ENCODE measurements around the gene ZNF30. TPM values are rescaled to one million over a fixed set of nuclear protein-coding genes. Genes with fewer than 3 reads are reported as not detected.
"Not testable (repeated sequence)": the region's sequence is repeated elsewhere in the genome, so short reads cannot be mapped to it uniquely, and the experiment has no call there.

Gene ZNF30
- total RNA-seq, 2 experiments from 2014 or later = 5.7 to 6.2 TPM

DNA sequence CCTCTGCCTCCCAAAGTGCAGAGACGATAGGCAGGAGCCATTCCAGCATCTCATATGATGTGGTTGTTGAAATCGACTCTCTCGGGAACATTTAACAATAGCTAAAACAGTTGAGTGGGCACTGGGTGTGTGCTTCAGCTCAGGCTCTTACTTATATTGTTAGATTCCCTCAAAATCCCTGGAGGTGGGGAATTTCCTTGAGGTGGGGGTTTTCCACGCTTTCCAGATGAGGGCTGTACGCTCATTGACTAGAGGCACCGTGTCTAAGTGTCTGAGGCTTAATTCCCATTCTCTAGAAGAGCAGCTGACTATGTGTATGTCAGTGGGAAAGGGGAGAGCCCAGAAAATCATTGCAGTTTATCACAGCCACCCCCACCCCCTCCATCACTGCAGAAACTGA lies 62.6 kb downstream of the ZNF30 start:
- intact Hi-C loops (cut with DNase I, micrococcal nuclease) = loop anchor here (2.0 to 5.0 kb wide), 2 partner anchors 16 to 557 kb away; no protein-coding TSS in a partner anchor
- peak; percentile 3 for ATAC-seq
- DNase-seq = no peak
- ChIA-PET CTCF (interaction anchor here (0.6 to 1.9 kb wide), 4 partner anchors 12 to 24 kb away, joined by 3 to 7 read pairs (median 5); no protein-coding TSS in a partner anchor), POLR2A (interaction anchor here (0.9 to 2.1 kb wide), 5 partner anchors 10 to 723 kb away, joined by 3 to 15 read pairs (median 5); no protein-coding TSS in a partner anchor)
- H3K27ac Mint-ChIP-seq = peak overlapping the region; percentile 85
- peaks cover 66% of the 10 kb centered on the region for H3K4me1 Mint-ChIP-seq
- H3K36me3 Mint-ChIP-seq (ENCODE audit: low read depth) = peaks cover 3% of the 10 kb centered on the region
- H3K9me3 Mint-ChIP-seq (ENCODE audit: low read depth) = peaks cover 3% of the 10 kb centered on the region
- no peaks in the 10 kb centered on the region for H3K27me3 Mint-ChIP-seq
- no peak overlapping the region for H3K4me3 Mint-ChIP-seq

DNA sequence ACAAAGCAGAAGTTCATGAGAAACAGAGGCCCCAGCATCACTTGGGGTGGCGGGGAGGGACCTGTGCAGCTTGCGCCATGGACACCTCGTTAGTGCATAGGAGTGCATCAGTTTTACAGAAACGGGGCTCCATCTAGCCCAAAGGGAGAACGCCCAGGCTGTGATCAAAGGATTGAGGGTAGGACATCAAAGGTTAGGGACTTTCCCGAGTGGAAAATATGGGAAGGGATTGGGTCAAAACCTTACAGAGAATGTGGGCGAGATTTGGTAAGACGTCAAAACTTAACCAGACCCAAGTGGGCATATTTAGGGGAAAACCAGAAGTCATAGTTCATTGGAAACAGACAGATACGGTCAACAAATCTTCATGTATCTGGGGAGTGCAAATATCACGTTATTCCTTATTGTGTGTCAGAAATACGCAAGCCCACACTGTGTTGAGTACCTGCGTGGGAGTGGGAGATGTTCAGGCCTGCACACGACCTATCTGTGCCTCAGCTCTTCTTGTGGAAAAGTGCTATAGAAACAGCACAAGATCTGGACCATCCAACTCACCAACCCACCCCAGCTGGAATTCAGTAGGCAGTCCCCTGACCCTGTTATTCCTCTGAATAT lies 64.0 kb downstream of the ZNF30 start:
- Mint-ChIP-seq H3K4me1 (peaks cover 60% of the 10 kb centered on the region), H3K4me3 (peak overlapping the region; percentile 29), H3K36me3 (ENCODE audit: low read depth) (no peaks in the 10 kb centered on the region), H3K27me3 (no peaks in the 10 kb centered on the region), H3K27ac (peak overlapping the region; percentile 93), H3K9me3 (ENCODE audit: low read depth) (peaks cover 3% of the 10 kb centered on the region)
- POLR2A ChIA-PET = interaction anchor here (2.1 kb wide), 1 partner anchor 8 kb away, joined by 15 read pairs; no protein-coding TSS in a partner anchor
- ATAC-seq (peak; percentile 88), DNase-seq (peak; percentile 80)
- CTCF ChIA-PET = no interaction called here
- intact Hi-C loops (cut with DNase I, micrococcal nuclease) = loop anchor here (1.0 to 5.0 kb wide), 2 partner anchors 11 to 222 kb away; no protein-coding TSS in a partner anchor

DNA sequence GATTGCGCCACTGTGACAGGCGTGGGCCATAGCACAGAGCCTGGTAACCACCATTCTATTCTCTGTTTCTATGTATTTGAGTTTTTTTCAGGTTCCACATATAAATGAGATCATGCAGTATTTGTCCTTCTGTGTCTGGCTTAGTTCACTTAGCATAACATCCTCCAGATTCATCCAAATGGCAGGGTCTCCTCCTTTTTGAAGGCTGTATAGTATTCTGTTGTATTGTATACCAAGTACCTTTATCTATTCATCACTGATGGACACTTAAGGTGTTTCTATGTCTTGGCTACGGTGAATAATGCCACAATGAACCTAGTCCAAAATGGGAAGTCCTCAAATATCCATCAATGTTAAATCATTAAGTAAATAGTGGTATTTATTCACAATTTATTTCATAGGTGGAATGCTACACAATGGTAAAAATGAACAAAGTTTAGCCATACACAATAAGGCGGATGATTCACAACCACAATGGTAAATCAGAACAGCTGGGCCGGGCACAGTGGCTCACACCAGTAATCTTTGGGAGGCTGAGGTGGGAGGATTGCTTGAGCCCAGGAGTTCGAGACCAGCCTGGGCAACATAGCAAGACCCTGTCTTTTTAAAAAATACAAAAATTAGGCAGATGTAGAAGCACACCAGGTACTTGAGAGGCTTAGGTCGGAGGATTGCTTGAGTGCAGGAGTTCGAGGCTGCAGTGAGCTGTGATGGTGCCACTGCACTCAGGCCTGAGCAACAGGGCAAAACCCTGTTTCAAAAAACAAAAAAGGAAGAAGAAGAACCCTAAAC lies 65.0 kb downstream of the ZNF30 start:
- peaks cover 67% of the 10 kb centered on the region for H3K4me1 Mint-ChIP-seq
- intact Hi-C loops (cut with DNase I, micrococcal nuclease) = loop anchor here in 1 of 2 experiments (5.0 kb wide), 1 partner anchor 221 kb away; no protein-coding TSS in a partner anchor
- H3K4me3 Mint-ChIP-seq = peak overlapping the region; percentile 15
- ChIA-PET CTCF (interaction anchor here (0.6 to 0.8 kb wide), 2 partner anchors 7 to 18 kb away, joined by 3 read pairs; no protein-coding TSS in a partner anchor), POLR2A (no interaction called here)
- peak overlapping the region; percentile 93 for H3K27ac Mint-ChIP-seq
- H3K27me3 Mint-ChIP-seq = no peaks in the 10 kb centered on the region
- no peak for ATAC-seq
- no peak for DNase-seq
- H3K36me3 Mint-ChIP-seq (ENCODE audit: low read depth) = no peaks in the 10 kb centered on the region
- H3K9me3 Mint-ChIP-seq (ENCODE audit: low read depth) = peaks cover 3% of the 10 kb centered on the region

DNA sequence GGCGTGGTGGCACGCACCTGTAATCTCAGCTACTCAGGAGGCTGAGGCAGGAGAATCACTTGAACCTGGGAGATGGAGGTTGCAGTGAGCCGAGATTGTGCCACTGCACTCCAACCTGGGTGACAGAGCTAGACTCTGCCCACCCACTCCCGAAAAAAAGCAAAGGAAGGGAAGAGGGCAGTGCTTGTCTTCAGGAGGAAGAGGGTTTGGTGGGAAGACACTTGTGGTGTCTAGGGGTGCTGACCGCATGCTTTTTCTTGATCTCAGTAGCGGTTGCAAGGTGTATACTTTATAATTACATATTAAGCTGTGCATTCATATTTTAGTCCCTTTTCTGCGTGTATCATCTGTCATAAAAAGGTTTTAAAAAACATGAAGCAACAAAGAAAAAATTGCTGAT lies 65.9 kb downstream of the ZNF30 start:
- H3K27me3 Mint-ChIP-seq; POLR2A ChIA-PET; H3K9me3 Mint-ChIP-seq (ENCODE audit: low read depth); H3K4me3 Mint-ChIP-seq; DNase-seq; H3K36me3 Mint-ChIP-seq (ENCODE audit: low read depth); ATAC-seq: not testable (repeated sequence)
- Mint-ChIP-seq H3K4me1 (peaks cover 72% of the 10 kb centered on the region), H3K27ac (peak overlapping the region; percentile 93)
- intact Hi-C loops (cut with DNase I, micrococcal nuclease) = loop anchor here in 1 of 2 experiments (5.0 kb wide), 1 partner anchor 220 kb away; no protein-coding TSS in a partner anchor
- CTCF ChIA-PET = interaction anchor here (0.7 to 0.8 kb wide), 2 partner anchors 14 to 19 kb away, joined by 3 read pairs; no protein-coding TSS in a partner anchor

DNA sequence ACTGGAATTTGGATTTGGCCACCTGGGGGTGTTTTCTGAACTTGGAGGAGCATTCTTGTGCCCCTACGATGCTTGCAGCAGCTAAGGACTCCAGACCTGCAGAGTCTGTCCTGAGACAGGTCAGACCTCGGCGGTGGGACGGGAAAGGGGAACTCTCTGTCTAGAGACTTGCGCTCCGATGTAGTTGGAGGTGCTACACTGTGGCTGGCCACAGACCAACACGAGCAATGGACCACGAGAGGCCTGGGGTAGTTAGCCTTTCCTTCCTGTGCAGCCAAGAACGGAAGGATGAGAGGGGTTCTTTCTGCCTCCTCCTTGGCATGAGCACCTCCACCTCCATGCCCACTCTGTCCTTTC lies 67.6 kb downstream of the ZNF30 start:
- Mint-ChIP-seq H3K27ac (no peak overlapping the region), H3K36me3 (ENCODE audit: low read depth) (no peaks in the 10 kb centered on the region), H3K27me3 (no peaks in the 10 kb centered on the region), H3K9me3 (ENCODE audit: low read depth) (peaks cover 3% of the 10 kb centered on the region), H3K4me3 (no peak overlapping the region), H3K4me1 (peaks cover 70% of the 10 kb centered on the region)
- ATAC-seq (no peak), DNase-seq (no peak)
- POLR2A ChIA-PET = no interaction called here
- CTCF ChIA-PET = interaction anchor here (1.2 kb wide), 1 partner anchor 21 kb away, joined by 3 read pairs; no protein-coding TSS in a partner anchor
- intact Hi-C loops (cut with DNase I, micrococcal nuclease) = loop anchor here in 1 of 2 experiments (5.0 kb wide), 1 partner anchor 218 kb away; no protein-coding TSS in a partner anchor

Other genes with a start within 250 kb of the ZNF30 start
- gene SCGB2B2, start 249.7 kb upstream of the ZNF30 start, total RNA-seq = under 1 TPM; 0.37 to 0.41 TPM
- gene ZNF302, start 249.2 kb upstream of the ZNF30 start, total RNA-seq = 10 to 100 TPM; 17.1 to 17.6 TPM
- 1 to 10 TPM; 4.5 TPM for gene ZNF181, start 192.7 kb upstream of the ZNF30 start, total RNA-seq
- gene ZNF599, start 153.7 kb upstream of the ZNF30 start, total RNA-seq = 1 to 10 TPM; 3.5 to 3.7 TPM
- 1 to 10 TPM; 5.6 to 5.7 TPM for gene ZNF792, start 37.3 kb downstream of the ZNF30 start, total RNA-seq
- gene GRAMD1A, start 73.4 kb downstream of the ZNF30 start, total RNA-seq = 100 to 1,000 TPM; 185 to 227 TPM
- 1 to 10 TPM; 1.3 to 1.6 TPM for gene SCN1B, start 103.6 kb downstream of the ZNF30 start, total RNA-seq
- gene HPN, start 114.8 kb downstream of the ZNF30 start, total RNA-seq = under 1 TPM in 1 of 2 experiments, not detected in 1; 0.09 TPM
- gene FXYD3, start 188.9 kb downstream of the ZNF30 start, total RNA-seq = not detected
- under 1 TPM; 0.66 to 0.67 TPM for gene LGI4, start 208.2 kb downstream of the ZNF30 start, total RNA-seq
- 1 to 10 TPM; 1.9 to 2.4 TPM for gene FXYD1, start 211.9 kb downstream of the ZNF30 start, total RNA-seq
- under 1 TPM; 0.41 to 0.46 TPM for gene FXYD7, start 216.4 kb downstream of the ZNF30 start, total RNA-seq
- 100 to 1,000 TPM; 261 to 358 TPM for gene FXYD5, start 227.8 kb downstream of the ZNF30 start, total RNA-seq

All from activated CD4-positive, alpha-beta T cell treated with anti-CD3 and anti-CD28 coated beads for 36 hours (primary cell).